Panc1 (cell line): Measurements from ENCODE around the gene SPAG5. TPM values are rescaled to one million over a fixed set of nuclear protein-coding genes. Genes with fewer than 3 reads are reported as not detected.
A peak's percentile ranks its signal among the peaks of the same experiment; 100 is the strongest.

Experiments
- ATAC-seq: fragments of 200-7000 bp; cut with Tn5 transposase; 2 replicates; pipeline ENCODE4 v1.9.1; 2020; ENCODE audit warnings: mild to moderate bottlenecking, moderate library complexity
- BruUV-seq: library from RNA; stranded (reverse); fragments of 400-500 nt; replicated peaks from 2 replicates; lab custom pipeline; 2021; lab: Mats Ljungman, UMichigan
- CTCF ChIA-PET: fragments of 300-600 bp; sonication (Branson Sonifier 250); formaldehyde crosslinking; loops from one replicate; lab custom pipeline; 2022; ENCODE audit warnings: antibody characterized with exemption; lab: Charles Lee
- POLR2A ChIA-PET: fragments of 300-600 bp; sonication (Branson Sonifier 250); formaldehyde crosslinking; loops from one replicate; lab custom pipeline; 2022; ENCODE audit warnings: antibody characterized with exemption; lab: Charles Lee
- DNase-seq: peaks from one replicate; pipeline ENCODE4 v3.0.0-alpha.2; 2010; ENCODE audit warnings: low read depth, low spot score
- H3K27ac ChIP-seq: 2 replicates; pipeline ENCODE4 v1.5.1; 2011; ENCODE audit warnings: mild to moderate bottlenecking, low read length, inconsistent platforms
- H3K27me3 ChIP-seq: fragments of 200-500 bp; sonication (Bioruptor generic); 2 replicates; pipeline ENCODE4 v1.6.0; 2014; ENCODE audit warnings: low read length, inconsistent platforms; ENCODE audit not compliant: control insufficient read depth, insufficient read depth
- H3K36me3 ChIP-seq: fragments of 200-500 bp; sonication (Bioruptor generic); 2 replicates; pipeline ENCODE4 v1.5.1; 2014; ENCODE audit warnings: inconsistent platforms, mild to moderate bottlenecking, low read length, moderate library complexity; ENCODE audit not compliant: control insufficient read depth, insufficient read depth
- H3K4me1 ChIP-seq: 2 replicates; pipeline ENCODE4 v1.5.1; 2011; ENCODE audit warnings: inconsistent platforms, mild to moderate bottlenecking, low read length, moderate library complexity; ENCODE audit not compliant: control insufficient read depth, insufficient read depth
- H3K4me3 ChIP-seq, 2 experiments: 2 replicates each; pipeline ENCODE4 v1.5.1; 2011 to 2012; ENCODE audit warnings: low read depth in 2 of 2, low read length in 2 of 2, mild to moderate bottlenecking in 2 of 2, inconsistent platforms in 1 of 2, moderate library complexity in 1 of 2
- H3K9me3 ChIP-seq: fragments of 200-500 bp; sonication (Bioruptor generic); 2 replicates; pipeline ENCODE4 v1.5.1; 2014; ENCODE audit warnings: low read depth, mild to moderate bottlenecking, inconsistent platforms, low read length, moderate library complexity; ENCODE audit not compliant: control insufficient read depth, insufficient read depth
- POLR2AphosphoS5 ChIP-seq: IDR thresholded peaks from 2 replicates; pipeline ENCODE4 v1.6.1; 2012; ENCODE audit warnings: mild to moderate bottlenecking, low read depth, low read length, moderate library complexity
- SIN3A ChIP-seq: IDR thresholded peaks from 2 replicates; pipeline ENCODE4 v1.6.1; 2012; ENCODE audit warnings: low read depth, mild to moderate bottlenecking, low read length, moderate library complexity, borderline replicate concordance; ENCODE audit not compliant: insufficient read depth
- TCF7L2 ChIP-seq: IDR thresholded peaks from 2 replicates; pipeline ENCODE4 v1.6.1; 2011; ENCODE audit warnings: mild to moderate bottlenecking, low read depth, low read length, inconsistent platforms
- in situ Hi-C: cut with HindIII; loops from 2 replicates; pipeline ENCODE4 v1.10.0; 2016; ENCODE audit warnings: low sequenced_read_pairs, low pct_unique_long_range_greater_than_20kb
- intact Hi-C: fragments of 100-400 bp; cut with micrococcal nuclease; formaldehyde crosslinking; loops from one replicate; pipeline ENCODE4 v1.10.0; 2022; ENCODE audit not compliant: unreplicated experiment
- total RNA-seq: library from RNA; stranded (reverse); gene quantifications from one replicate; pipeline ENCODE4 v1.2.1, GENCODE V29; 2021; ENCODE audit not compliant: unreplicated experiment
- TF ChIP-seq, protein P1 (sequence below): fragments of 450-650 bp; IDR thresholded peaks from 2 replicates; pipeline ENCODE4 v1.5.1; 2017; ENCODE audit warnings: mild to moderate bottlenecking
- TF ChIP-seq, protein P2 (sequence below), 2 experiments: IDR thresholded peaks; 2 replicates each; pipeline ENCODE4 v1.6.1; 2011 to 2012; ENCODE audit warnings: low read depth in 2 of 2, control low read depth in 1 of 2, low read length in 1 of 2, mild to moderate bottlenecking in 1 of 2, moderate library complexity in 1 of 2; ENCODE audit not compliant: insufficient read depth in 1 of 2

Gene SPAG5
- total RNA-seq, 1 experiment from 2014 or later, result 152 TPM

DNA sequence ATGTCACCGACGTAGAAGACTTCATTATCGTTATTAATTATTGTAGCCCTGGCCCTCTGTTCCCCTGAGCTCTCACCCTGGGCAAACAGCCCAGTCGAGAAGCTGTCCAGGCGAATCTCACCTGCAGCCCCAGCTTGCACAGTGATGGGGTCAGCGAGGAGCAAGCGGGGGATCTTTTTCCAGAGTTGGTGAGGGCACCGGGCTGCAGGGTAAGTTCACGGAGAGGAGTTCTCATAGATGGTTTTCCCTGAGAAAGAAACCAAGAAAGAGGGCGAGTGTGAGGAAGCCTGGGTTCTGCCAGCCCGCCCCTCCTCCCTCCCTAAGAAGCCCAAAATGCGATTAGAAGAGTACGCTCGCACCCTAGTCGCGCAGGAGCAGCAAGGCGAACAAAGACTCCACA is 436 bp downstream of the SPAG5 start:
- TF ChIP-seq, protein P1, sequence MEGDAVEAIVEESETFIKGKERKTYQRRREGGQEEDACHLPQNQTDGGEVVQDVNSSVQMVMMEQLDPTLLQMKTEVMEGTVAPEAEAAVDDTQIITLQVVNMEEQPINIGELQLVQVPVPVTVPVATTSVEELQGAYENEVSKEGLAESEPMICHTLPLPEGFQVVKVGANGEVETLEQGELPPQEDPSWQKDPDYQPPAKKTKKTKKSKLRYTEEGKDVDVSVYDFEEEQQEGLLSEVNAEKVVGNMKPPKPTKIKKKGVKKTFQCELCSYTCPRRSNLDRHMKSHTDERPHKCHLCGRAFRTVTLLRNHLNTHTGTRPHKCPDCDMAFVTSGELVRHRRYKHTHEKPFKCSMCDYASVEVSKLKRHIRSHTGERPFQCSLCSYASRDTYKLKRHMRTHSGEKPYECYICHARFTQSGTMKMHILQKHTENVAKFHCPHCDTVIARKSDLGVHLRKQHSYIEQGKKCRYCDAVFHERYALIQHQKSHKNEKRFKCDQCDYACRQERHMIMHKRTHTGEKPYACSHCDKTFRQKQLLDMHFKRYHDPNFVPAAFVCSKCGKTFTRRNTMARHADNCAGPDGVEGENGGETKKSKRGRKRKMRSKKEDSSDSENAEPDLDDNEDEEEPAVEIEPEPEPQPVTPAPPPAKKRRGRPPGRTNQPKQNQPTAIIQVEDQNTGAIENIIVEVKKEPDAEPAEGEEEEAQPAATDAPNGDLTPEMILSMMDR, result no peak
- TF ChIP-seq POLR2AphosphoS5, result no peak
- TF ChIP-seq, protein P2, sequence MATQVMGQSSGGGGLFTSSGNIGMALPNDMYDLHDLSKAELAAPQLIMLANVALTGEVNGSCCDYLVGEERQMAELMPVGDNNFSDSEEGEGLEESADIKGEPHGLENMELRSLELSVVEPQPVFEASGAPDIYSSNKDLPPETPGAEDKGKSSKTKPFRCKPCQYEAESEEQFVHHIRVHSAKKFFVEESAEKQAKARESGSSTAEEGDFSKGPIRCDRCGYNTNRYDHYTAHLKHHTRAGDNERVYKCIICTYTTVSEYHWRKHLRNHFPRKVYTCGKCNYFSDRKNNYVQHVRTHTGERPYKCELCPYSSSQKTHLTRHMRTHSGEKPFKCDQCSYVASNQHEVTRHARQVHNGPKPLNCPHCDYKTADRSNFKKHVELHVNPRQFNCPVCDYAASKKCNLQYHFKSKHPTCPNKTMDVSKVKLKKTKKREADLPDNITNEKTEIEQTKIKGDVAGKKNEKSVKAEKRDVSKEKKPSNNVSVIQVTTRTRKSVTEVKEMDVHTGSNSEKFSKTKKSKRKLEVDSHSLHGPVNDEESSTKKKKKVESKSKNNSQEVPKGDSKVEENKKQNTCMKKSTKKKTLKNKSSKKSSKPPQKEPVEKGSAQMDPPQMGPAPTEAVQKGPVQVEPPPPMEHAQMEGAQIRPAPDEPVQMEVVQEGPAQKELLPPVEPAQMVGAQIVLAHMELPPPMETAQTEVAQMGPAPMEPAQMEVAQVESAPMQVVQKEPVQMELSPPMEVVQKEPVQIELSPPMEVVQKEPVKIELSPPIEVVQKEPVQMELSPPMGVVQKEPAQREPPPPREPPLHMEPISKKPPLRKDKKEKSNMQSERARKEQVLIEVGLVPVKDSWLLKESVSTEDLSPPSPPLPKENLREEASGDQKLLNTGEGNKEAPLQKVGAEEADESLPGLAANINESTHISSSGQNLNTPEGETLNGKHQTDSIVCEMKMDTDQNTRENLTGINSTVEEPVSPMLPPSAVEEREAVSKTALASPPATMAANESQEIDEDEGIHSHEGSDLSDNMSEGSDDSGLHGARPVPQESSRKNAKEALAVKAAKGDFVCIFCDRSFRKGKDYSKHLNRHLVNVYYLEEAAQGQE (IDR thresholded peaks at IDR 0.05; ENCODE audit: insufficient read depth in 1 of 2, low read depth in 2 of 2, low read length in 1 of 2), result no peak
- no peak for TF ChIP-seq TCF7L2
- no peak for TF ChIP-seq SIN3A
- no peak for DNase-seq

DNA sequence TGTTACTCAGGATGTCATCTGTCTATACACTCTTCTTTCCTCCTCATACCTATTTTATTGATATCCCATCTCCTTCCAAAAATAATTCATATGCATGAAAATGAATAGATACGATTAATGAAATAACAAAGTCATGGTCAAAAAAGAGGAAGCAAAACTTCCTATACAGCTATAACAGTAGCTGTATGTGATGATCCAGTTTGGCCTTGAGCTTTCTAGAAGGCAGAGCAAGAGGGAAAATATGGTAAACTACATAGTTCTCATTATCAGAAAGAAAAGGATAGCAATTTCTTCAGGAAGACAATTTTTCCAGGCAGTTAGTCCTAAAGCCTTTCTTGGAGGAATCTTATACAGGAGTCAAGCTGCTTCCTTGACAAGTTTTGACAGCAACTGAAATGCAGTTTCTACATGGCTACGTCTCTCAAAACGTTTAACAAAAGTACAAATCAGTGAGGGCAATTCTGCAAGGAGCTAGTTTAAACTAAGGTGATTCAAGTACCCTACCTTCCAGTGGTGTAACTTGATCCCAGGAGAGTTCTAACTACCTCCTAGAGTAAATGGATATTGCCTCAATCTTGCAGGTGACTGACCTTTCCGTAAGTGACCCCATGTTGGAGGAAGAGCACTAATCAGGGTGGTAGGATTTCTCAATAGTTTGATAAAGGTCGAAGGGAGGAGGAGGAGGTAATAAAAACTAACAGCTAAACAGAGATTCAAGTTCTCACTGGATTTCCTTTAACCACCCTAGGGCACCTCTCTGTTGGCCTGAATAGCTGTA is 1.0 kb downstream of the SPAG5 start:
- H3K27me3 ChIP-seq, result no peaks in the 10 kb centered on the region
- peak overlapping the region; percentile 82 to 83 for H3K4me3 ChIP-seq
- H3K27ac ChIP-seq, result peak overlapping the region; percentile 95
- TF ChIP-seq POLR2AphosphoS5, result no peak
- TF ChIP-seq, protein P2 (IDR thresholded peaks at IDR 0.05; ENCODE audit: insufficient read depth in 1 of 2, low read depth in 2 of 2, low read length in 1 of 2), result no peak
- no peak; the same call in 1 of the 2 replicates for TF ChIP-seq SIN3A
- TF ChIP-seq, protein P1, result no peak
- no peak for TF ChIP-seq TCF7L2
- peaks cover 8% of the 10 kb centered on the region for H3K36me3 ChIP-seq
- CTCF ChIA-PET, result no interaction called here
- intact Hi-C loops, result no loop called here
- ATAC-seq, result no peak
- in situ Hi-C loops, result no loop called here
- no peaks in the 10 kb centered on the region for H3K9me3 ChIP-seq
- no TSS peak for BruUV-seq
- DNase-seq, result no peak
- H3K4me1 ChIP-seq, result peaks cover 10% of the 10 kb centered on the region
- POLR2A ChIA-PET, result interaction anchor here (1.7 kb wide), 1 partner anchor 21 kb away, joined by 3 read pairs; the partner anchor contains the start of gene ALDOC

More for the DNA sequence above, 436 bp downstream of the SPAG5 start:
- no peaks in the 10 kb centered on the region for H3K9me3 ChIP-seq
- POLR2A ChIA-PET, result interaction anchor here (1.7 kb wide), 1 partner anchor 22 kb away, joined by 3 read pairs; the partner anchor contains the start of gene ALDOC
- H3K4me1 ChIP-seq, result peaks cover 10% of the 10 kb centered on the region
- H3K27ac ChIP-seq, result peak overlapping the region; percentile 95
- in situ Hi-C loops (no loop called here), intact Hi-C loops (no loop called here)
- CTCF ChIA-PET, result no interaction called here
- ATAC-seq, result peak; percentile 19
- BruUV-seq, result TSS peak; percentile 91
- H3K27me3 ChIP-seq, result no peaks in the 10 kb centered on the region
- H3K4me3 ChIP-seq, result peak overlapping the region; percentile 82 to 83
- peaks cover 4% of the 10 kb centered on the region for H3K36me3 ChIP-seq
